Measurements from ENCODE around the gene RBMX2. TPM values are rescaled to one million over a fixed set of nuclear protein-coding genes. Genes with fewer than 3 reads are reported as not detected.
A peak's percentile ranks its signal among the peaks of the same experiment; 100 is the strongest.
"Not testable (repeated sequence)": the region's sequence is repeated elsewhere in the genome, so short reads cannot be mapped to it uniquely, and the experiment has no call there.

The RBMX2 gene, protein sequence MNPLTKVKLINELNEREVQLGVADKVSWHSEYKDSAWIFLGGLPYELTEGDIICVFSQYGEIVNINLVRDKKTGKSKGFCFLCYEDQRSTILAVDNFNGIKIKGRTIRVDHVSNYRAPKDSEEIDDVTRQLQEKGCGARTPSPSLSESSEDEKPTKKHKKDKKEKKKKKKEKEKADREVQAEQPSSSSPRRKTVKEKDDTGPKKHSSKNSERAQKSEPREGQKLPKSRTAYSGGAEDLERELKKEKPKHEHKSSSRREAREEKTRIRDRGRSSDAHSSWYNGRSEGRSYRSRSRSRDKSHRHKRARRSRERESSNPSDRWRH
- polyA plus RNA-seq: 10 to 100 TPM; 16.5 to 38.6 (median 26.2) TPM
- long read RNA-seq, donor 1, transcript RBMX2-201 (6 exons, 1,528 nt): major isoform, 9 of 39 reads
- long read RNA-seq, donor 1, transcript RBMX2-203 (4 exons, 729 nt): minor isoform, 7 of 39 reads
- long read RNA-seq, donor 1, partial matches to known transcripts: 21 of 39 reads
- long read RNA-seq, donor 1, other reads (novel, unspliced or antisense): 0 of 39 reads
- long read RNA-seq, donor 2, partial matches to known transcripts: 0 of 2 reads
- long read RNA-seq, donor 2, other reads (novel, unspliced or antisense): 0 of 2 reads
- long read RNA-seq, donor 3, transcript RBMX2-204 (2 exons, 358 nt): major isoform, 7 of 13 reads
- long read RNA-seq, donor 3, partial matches to known transcripts: 0 of 13 reads
- long read RNA-seq, donor 3, other reads (novel, unspliced or antisense): 0 of 13 reads
- long read RNA-seq, donor 4: 0 reads
- long read RNA-seq, donor 5, partial matches to known transcripts: 0 of 2 reads
- long read RNA-seq, donor 5, other reads (novel, unspliced or antisense): 0 of 2 reads
- long read RNA-seq, donor 6, partial matches to known transcripts: 7 of 11 reads
- long read RNA-seq, donor 6, other reads (novel, unspliced or antisense): 0 of 11 reads
- long read RNA-seq, donor 7, transcript RBMX2-201 (6 exons, 1,528 nt): major isoform, 7 of 25 reads
- long read RNA-seq, donor 7, partial matches to known transcripts: 14 of 25 reads
- long read RNA-seq, donor 7, other reads (novel, unspliced or antisense): 0 of 25 reads
- long read RNA-seq, donor 8: 0 reads
- long read RNA-seq, donor 9, partial matches to known transcripts: 0 of 4 reads
- long read RNA-seq, donor 9, other reads (novel, unspliced or antisense): 0 of 4 reads
- long read RNA-seq, donor 10, transcript RBMX2-201 (6 exons, 1,528 nt): major isoform, 6 of 18 reads
- long read RNA-seq, donor 10, partial matches to known transcripts: 8 of 18 reads
- long read RNA-seq, donor 10, other reads (novel, unspliced or antisense): 0 of 18 reads

DNA sequence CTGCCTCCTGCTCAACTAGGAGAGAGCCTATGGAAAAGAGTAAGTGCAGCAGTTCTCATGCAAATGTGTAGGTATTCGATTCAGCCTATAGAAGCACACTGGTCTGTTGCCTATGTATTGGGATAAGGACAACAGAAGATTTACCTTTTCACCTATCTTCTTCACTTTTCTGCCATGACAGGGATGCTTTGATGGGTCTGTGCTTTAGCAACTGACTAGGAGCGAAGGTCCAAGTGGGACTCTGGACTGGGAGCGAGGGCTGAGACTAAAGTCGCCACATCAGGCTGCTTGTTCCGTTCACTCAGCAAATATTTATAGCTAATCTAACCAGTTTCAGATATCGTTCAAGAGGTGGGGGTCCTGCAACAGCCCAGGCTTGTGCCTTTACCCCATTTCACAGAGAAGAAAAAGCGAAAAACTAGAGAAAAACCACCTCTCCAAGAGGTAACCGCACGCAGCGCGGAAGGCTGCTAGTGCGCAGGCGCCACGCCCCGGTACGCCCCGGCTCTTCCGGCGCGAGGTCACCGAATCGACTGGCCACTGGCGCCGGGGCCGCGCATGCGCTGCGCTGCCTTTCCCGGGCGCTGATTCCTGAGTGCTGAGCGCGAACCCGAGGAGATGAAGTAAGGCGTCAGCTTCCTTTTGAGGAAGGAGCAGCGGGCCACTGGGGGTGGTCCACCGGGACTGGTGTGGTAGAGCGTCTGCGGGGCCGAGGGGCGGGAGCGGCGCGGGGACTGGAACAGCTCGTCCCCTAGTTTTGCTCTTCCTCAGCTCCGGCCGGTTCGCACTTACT, at the start of gene RBMX2:
TSS of gene RBMX2 (plus strand) at position 573 of the 793 bp plus-strand sequence. CDS start at position 619, 46 bp downstream.
- Histone ChIP-seq H3K4me1 (ENCODE audit: control insufficient read depth in 3 of 3, insufficient read depth in 2 of 3, low read depth in 1 of 3, low read length in 2 of 3) (no peaks in the 10 kb centered on the region), H3K27ac (ENCODE audit: low read depth in 1 of 3, low read length in 2 of 3) (peak within 1 kb of the TSS; percentile 53 to 87 (median 69)), H3K27me3 (ENCODE audit: control insufficient read depth in 3 of 3, insufficient read depth in 3 of 3, low read length in 3 of 3) (no peaks in the 10 kb centered on the region), H3K36me3 (ENCODE audit: control insufficient read depth in 3 of 3, insufficient read depth in 2 of 3, low read depth in 1 of 3, low read length in 3 of 3) (peaks cover 0 to 8% (median 0%) of the 10 kb centered on the region in 3 donors), H3K9me3 (ENCODE audit: control insufficient read depth in 2 of 2, insufficient read depth in 1 of 2, low read depth in 1 of 2, low read length in 1 of 2) (no peaks in the 10 kb centered on the region), H3K4me3 (ENCODE audit: low read depth in 1 of 3, low read length in 3 of 3) (peak within 1 kb of the TSS; percentile 51 to 70 (median 64))
- no peak for FAIRE-seq
- WGBS, 3 donors: 1 to 32% (median 8%) methylated on average over 37 to 47 of the region's 47 CpGs
- DNase-seq: peak; percentile 79 to 84

DNA sequence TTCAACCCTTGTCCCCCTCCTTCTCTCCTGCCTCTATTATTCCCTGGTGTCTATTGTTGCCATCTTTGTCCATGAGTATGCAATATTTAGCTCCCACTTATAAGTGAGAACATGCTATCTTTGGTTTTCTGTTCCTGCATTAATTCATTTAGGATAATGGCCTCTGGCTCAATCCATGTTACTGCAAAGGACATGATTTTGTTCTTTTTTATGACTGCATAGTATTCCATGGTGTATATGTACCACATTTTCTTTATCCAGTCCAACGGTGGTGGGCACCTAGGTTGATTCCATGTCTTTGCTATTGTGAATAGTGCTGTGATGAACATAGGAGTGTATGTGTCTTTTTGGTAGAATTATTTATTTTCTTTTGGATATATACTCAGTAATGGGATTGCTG, 49.7 kb upstream of the RBMX2 start:
- H3K27me3 ChIP-seq (ENCODE audit: control insufficient read depth in 3 of 3, insufficient read depth in 3 of 3, low read length in 3 of 3); FAIRE-seq; H3K4me1 ChIP-seq (ENCODE audit: control insufficient read depth in 3 of 3, insufficient read depth in 2 of 3, low read depth in 1 of 3, low read length in 2 of 3); H3K9me3 ChIP-seq (ENCODE audit: control insufficient read depth in 2 of 2, insufficient read depth in 1 of 2, low read depth in 1 of 2, low read length in 1 of 2); H3K4me3 ChIP-seq (ENCODE audit: low read depth in 1 of 3, low read length in 3 of 3); H3K27ac ChIP-seq (ENCODE audit: low read depth in 1 of 3, low read length in 2 of 3); H3K36me3 ChIP-seq (ENCODE audit: control insufficient read depth in 3 of 3, insufficient read depth in 2 of 3, low read depth in 1 of 3, low read length in 3 of 3); DNase-seq: not testable (repeated sequence)
- 65 to 100% (median 93%) methylated on average over 1 of the region's 1 CpG for WGBS, 3 donors

DNA sequence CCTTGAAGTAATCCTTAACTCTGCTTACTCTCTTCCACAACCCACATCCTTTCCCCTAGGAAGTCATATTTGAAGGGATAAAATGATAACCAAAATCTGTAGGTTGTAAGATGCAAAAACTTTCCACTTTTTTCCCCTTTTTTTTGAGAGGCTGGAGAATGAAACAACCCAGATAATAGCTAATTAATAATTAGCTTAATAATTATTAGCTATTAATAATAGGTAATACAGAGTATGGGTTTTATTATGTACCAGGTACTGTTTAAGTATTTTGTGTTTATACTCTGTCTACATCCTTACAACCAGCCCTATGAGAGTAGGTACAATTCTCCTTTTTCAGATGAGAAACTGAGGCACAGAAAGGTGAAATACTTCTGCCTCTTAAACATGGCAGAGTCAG, 25.7 kb upstream of the RBMX2 start:
- H3K4me3 ChIP-seq (ENCODE audit: low read depth in 1 of 3, low read length in 3 of 3): no peak overlapping the region
- H3K27ac ChIP-seq (ENCODE audit: low read depth in 1 of 3, low read length in 2 of 3): no peak overlapping the region
- no peaks in the 10 kb centered on the region for H3K27me3 ChIP-seq (ENCODE audit: control insufficient read depth in 3 of 3, insufficient read depth in 3 of 3, low read length in 3 of 3)
- H3K9me3 ChIP-seq (ENCODE audit: control insufficient read depth in 2 of 2, insufficient read depth in 1 of 2, low read depth in 1 of 2, low read length in 1 of 2): no peaks in the 10 kb centered on the region
- no peak for DNase-seq
- H3K36me3 ChIP-seq (ENCODE audit: control insufficient read depth in 3 of 3, insufficient read depth in 2 of 3, low read depth in 1 of 3, low read length in 3 of 3): no peaks in the 10 kb centered on the region
- peaks cover 0 to 4% (median 0%) of the 10 kb centered on the region in 3 donors for H3K4me1 ChIP-seq (ENCODE audit: control insufficient read depth in 3 of 3, insufficient read depth in 2 of 3, low read depth in 1 of 3, low read length in 2 of 3)
- no peak for FAIRE-seq

DNA sequence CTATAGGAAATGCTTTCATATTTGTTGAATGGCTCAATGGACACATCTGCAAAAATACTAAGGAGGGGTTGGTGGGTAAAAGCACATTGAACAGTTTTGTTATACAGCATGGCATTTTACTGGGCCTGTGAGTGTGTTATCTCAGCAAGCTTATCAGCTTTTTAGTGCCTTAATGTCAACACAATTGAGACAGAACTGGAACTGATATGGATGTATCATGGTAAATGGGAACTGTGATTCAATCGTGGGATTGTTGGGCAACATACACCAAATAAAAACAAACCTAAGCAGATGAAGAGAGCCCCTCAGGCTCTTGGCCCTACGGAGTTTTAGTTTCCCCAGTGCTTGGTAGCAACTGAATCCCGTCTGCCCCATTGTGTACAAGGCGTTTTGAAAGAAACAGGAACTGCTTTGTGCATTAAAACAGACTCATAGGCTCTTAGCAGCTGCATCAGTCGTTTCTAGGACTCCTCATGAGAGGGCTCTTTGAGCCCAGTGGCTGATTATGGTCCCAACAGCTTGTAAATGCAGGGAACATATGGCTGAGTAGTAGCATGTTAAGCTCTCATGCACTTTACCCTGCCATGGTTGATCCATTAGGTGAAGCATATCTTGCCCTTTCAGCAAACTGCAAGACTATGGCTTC, 23.6 kb upstream of the RBMX2 start:
- no peak for FAIRE-seq
- H3K4me3 ChIP-seq (ENCODE audit: low read depth in 1 of 3, low read length in 3 of 3): no peak overlapping the region
- 3 to 34% (median 18%) methylated on average over 5 of the region's 5 CpGs for WGBS, 3 donors
- peaks cover 0 to 4% (median 0%) of the 10 kb centered on the region in 3 donors for H3K4me1 ChIP-seq (ENCODE audit: control insufficient read depth in 3 of 3, insufficient read depth in 2 of 3, low read depth in 1 of 3, low read length in 2 of 3)
- no peak overlapping the region for H3K27ac ChIP-seq (ENCODE audit: low read depth in 1 of 3, low read length in 2 of 3)
- no peaks in the 10 kb centered on the region for H3K27me3 ChIP-seq (ENCODE audit: control insufficient read depth in 3 of 3, insufficient read depth in 3 of 3, low read length in 3 of 3)
- H3K36me3 ChIP-seq (ENCODE audit: control insufficient read depth in 3 of 3, insufficient read depth in 2 of 3, low read depth in 1 of 3, low read length in 3 of 3): no peaks in the 10 kb centered on the region
- peak; percentile 35 to 37 for DNase-seq
- H3K9me3 ChIP-seq (ENCODE audit: control insufficient read depth in 2 of 2, insufficient read depth in 1 of 2, low read depth in 1 of 2, low read length in 1 of 2): no peaks in the 10 kb centered on the region

DNA sequence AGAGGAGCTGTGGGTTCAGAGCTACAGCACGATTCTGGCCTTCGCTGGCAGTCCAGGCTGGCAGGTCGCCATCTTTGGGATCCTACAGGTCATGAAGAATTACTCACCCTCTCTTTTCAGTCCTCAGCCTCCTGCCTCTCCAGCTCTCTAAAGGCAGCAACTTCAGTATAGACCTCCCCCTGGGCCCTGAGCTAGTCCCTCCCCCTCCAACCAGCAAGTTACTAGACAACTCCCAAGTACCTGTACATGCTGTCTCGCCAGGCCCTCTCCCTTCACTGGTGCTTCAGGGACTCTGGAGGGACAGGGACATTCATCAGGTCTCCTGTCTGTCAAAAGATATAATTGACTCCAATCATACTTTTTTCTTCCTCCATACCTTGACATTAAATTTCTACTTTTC, 16.3 kb upstream of the RBMX2 start, which contains the start of gene GPR119:
TSS of gene GPR119 (minus strand) at position 155 of the 400 bp plus-strand sequence. CDS start 227 bp downstream, outside the sequence.
- peaks cover 0 to 2% (median 0%) of the 10 kb centered on the region in 3 donors for H3K27me3 ChIP-seq (ENCODE audit: control insufficient read depth in 3 of 3, insufficient read depth in 3 of 3, low read length in 3 of 3)
- peaks cover 0 to 2% of the 10 kb centered on the region in 2 donors for H3K9me3 ChIP-seq (ENCODE audit: control insufficient read depth in 2 of 2, insufficient read depth in 1 of 2, low read depth in 1 of 2, low read length in 1 of 2)
- H3K36me3 ChIP-seq (ENCODE audit: control insufficient read depth in 3 of 3, insufficient read depth in 2 of 3, low read depth in 1 of 3, low read length in 3 of 3): no peaks in the 10 kb centered on the region
- no peaks in the 10 kb centered on the region for H3K4me1 ChIP-seq (ENCODE audit: control insufficient read depth in 3 of 3, insufficient read depth in 2 of 3, low read depth in 1 of 3, low read length in 2 of 3)
- no peak for DNase-seq
- H3K4me3 ChIP-seq (ENCODE audit: low read depth in 1 of 3, low read length in 3 of 3): no peak within 1 kb of the TSS
- no peak within 1 kb of the TSS for H3K27ac ChIP-seq (ENCODE audit: low read depth in 1 of 3, low read length in 2 of 3)
- WGBS, 3 donors: 71 to 87% (median 77%) methylated on average over 4 of the region's 4 CpGs
- FAIRE-seq: no peak

DNA sequence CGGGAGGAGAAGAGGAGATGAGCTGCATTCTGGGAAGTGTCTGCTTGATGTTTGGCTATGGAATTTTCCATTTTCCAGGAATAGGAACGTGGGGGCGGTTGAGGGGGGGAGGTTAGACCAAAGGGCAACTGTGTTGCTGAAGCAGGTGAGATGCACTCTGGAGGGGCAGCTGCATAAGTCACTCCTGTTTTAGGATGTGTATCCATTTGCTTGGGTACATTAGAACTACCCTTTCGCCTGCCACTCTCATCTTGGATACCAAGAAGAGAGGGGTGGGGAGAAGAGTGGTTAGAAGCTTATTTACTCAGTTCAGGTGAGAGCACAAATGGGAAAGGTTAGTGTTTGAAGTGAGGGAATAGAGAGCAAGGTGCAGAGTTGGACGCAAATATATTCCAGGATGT, 15.4 kb upstream of the RBMX2 start:
- FAIRE-seq: no peak

DNA sequence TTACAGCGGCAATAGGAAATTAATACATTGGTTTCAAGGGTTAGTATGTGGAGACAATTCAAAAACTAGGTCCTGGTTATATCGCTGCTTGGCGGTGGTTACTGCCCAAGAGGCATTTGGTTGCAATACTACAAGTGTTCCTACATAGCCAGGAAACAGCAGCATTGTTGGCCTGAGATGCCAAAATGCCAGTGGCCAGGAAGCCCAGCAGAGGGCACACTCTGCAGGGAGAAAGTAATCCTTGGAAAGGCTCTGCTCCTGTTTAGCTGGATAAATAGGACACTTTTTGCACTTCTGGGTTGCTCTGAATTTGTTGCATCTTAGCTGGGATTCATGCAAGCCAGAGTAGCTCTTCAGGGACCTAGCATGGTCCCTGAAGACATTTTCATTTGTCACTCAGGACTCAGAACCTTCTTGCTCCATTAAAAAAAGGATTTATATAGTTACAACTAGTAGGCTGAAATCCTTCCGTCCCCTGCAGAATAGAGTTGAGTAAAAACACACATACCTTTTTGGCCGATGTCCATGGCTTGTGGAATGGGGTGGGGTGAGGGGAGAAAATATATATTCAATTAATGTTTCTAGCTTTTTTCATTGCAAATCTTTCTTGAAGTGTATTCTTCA, 8.2 kb upstream of the RBMX2 start:
- WGBS, 3 donors: 30 to 37% (median 35%) methylated on average over 5 of the region's 5 CpGs
- Histone ChIP-seq H3K27me3 (ENCODE audit: control insufficient read depth in 3 of 3, insufficient read depth in 3 of 3, low read length in 3 of 3) (peaks cover 0 to 6% (median 1%) of the 10 kb centered on the region in 3 donors), H3K27ac (ENCODE audit: low read depth in 1 of 3, low read length in 2 of 3) (no peak overlapping the region)

More for the DNA sequence above, 15.4 kb upstream of the RBMX2 start:
- Histone ChIP-seq H3K36me3 (ENCODE audit: control insufficient read depth in 3 of 3, insufficient read depth in 2 of 3, low read depth in 1 of 3, low read length in 3 of 3) (no peaks in the 10 kb centered on the region), H3K4me3 (ENCODE audit: low read depth in 1 of 3, low read length in 3 of 3) (no peak overlapping the region), H3K9me3 (ENCODE audit: control insufficient read depth in 2 of 2, insufficient read depth in 1 of 2, low read depth in 1 of 2, low read length in 1 of 2) (peaks cover 0 to 2% of the 10 kb centered on the region in 2 donors), H3K4me1 (ENCODE audit: control insufficient read depth in 3 of 3, insufficient read depth in 2 of 3, low read depth in 1 of 3, low read length in 2 of 3) (no peaks in the 10 kb centered on the region), H3K27me3 (ENCODE audit: control insufficient read depth in 3 of 3, insufficient read depth in 3 of 3, low read length in 3 of 3) (peaks cover 0 to 2% (median 0%) of the 10 kb centered on the region in 3 donors), H3K27ac (ENCODE audit: low read depth in 1 of 3, low read length in 2 of 3) (no peak overlapping the region)
- no peak for DNase-seq
- 38 to 66% (median 51%) methylated on average over 5 of the region's 5 CpGs for WGBS, 3 donors

More for the DNA sequence above, 8.2 kb upstream of the RBMX2 start:
- no peak overlapping the region for H3K4me3 ChIP-seq (ENCODE audit: low read depth in 1 of 3, low read length in 3 of 3)
- DNase-seq: peak; percentile 35 to 40
- no peak for FAIRE-seq
- no peaks in the 10 kb centered on the region for H3K36me3 ChIP-seq (ENCODE audit: control insufficient read depth in 3 of 3, insufficient read depth in 2 of 3, low read depth in 1 of 3, low read length in 3 of 3)
- peaks cover 0 to 2% of the 10 kb centered on the region in 2 donors for H3K9me3 ChIP-seq (ENCODE audit: control insufficient read depth in 2 of 2, insufficient read depth in 1 of 2, low read depth in 1 of 2, low read length in 1 of 2)
- no peaks in the 10 kb centered on the region for H3K4me1 ChIP-seq (ENCODE audit: control insufficient read depth in 3 of 3, insufficient read depth in 2 of 3, low read depth in 1 of 3, low read length in 2 of 3)
